ENCODE data around the gene FAIM2. TPM values are rescaled to one million over a fixed set of nuclear protein-coding genes. Genes with fewer than 3 reads are reported as not detected.
"Not testable (repeated sequence)": the region's sequence is repeated elsewhere in the genome, so short reads cannot be mapped to it uniquely, and the experiment has no call there.

FAIM2 gene
- total RNA-seq, 2 donors from 2014 or later: 1.0 to 4.9 TPM

- TF ChIP-seq, protein P1, sequence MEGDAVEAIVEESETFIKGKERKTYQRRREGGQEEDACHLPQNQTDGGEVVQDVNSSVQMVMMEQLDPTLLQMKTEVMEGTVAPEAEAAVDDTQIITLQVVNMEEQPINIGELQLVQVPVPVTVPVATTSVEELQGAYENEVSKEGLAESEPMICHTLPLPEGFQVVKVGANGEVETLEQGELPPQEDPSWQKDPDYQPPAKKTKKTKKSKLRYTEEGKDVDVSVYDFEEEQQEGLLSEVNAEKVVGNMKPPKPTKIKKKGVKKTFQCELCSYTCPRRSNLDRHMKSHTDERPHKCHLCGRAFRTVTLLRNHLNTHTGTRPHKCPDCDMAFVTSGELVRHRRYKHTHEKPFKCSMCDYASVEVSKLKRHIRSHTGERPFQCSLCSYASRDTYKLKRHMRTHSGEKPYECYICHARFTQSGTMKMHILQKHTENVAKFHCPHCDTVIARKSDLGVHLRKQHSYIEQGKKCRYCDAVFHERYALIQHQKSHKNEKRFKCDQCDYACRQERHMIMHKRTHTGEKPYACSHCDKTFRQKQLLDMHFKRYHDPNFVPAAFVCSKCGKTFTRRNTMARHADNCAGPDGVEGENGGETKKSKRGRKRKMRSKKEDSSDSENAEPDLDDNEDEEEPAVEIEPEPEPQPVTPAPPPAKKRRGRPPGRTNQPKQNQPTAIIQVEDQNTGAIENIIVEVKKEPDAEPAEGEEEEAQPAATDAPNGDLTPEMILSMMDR (IDR thresholded peaks at IDR 0.05): no peak
- no peak for TF ChIP-seq POLR2A (IDR thresholded peaks at IDR 0.05)
- DNase-seq (no peak), ATAC-seq (no peak)
- no peaks in the 10 kb centered on the region for H3K9me3 ChIP-seq
- H3K4me3 ChIP-seq: no peak overlapping the region
- no peak overlapping the region for H3K27ac ChIP-seq
- 48 to 57% methylated on average over 9 of the region's 9 CpGs for WGBS, 2 donors
- H3K27me3 ChIP-seq: no peaks in the 10 kb centered on the region
- intact Hi-C loops (cut with DNase I): no loop called here
- peaks cover 2% of the 10 kb centered on the region for H3K4me1 ChIP-seq
- H3K36me3 ChIP-seq (replicated peaks in 1 of 2; ENCODE audit: insufficient read depth in 1 of 2, low read depth in 2 of 2): no peaks in the 10 kb centered on the region
Observed at GRCh38 chr12:49882851-49883464, 20.7 kb downstream of the FAIM2 start.

DNA sequence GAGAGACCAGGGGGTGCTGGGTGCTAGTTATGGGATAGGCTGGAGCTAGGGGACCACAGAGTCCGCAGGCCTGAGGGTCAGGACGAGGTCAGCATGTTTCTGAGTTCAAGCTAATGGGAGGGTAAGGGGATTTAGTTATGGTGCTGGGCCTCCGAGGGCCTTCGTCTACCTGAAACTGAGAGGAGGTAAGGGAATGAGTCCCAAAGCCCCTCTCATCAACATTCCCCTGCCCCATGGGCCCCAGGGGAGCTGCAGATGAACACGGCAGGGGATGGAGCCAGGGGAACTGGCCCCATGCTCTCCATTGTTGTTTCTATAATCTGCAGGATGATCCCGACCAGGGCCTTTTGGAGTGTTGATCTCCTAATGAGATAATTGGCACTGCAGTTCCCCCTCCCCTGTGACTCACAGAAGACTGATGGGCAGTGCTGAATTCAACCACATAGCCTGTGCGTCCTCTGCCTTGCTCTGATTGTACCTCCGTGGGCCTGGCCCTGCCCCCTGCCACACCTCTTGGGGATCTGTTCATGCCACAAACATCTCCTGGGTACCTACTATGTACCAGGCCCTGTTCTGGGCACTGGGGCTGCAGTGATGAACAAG lies 21.4 kb downstream of the FAIM2 start:
- intact Hi-C loops (cut with DNase I): no loop called here
- H3K4me3 ChIP-seq: no peak overlapping the region
- DNase-seq (no peak), ATAC-seq (no peak)
- H3K36me3 ChIP-seq (replicated peaks in 1 of 2; ENCODE audit: insufficient read depth in 1 of 2, low read depth in 2 of 2): no peaks in the 10 kb centered on the region
- H3K27ac ChIP-seq: no peak overlapping the region
- 66 to 88% methylated on average over 8 of the region's 8 CpGs for WGBS, 2 donors
- no peak for TF ChIP-seq POLR2A (IDR thresholded peaks at IDR 0.05)
- TF ChIP-seq, protein P1 (IDR thresholded peaks at IDR 0.05): no peak
- no peaks in the 10 kb centered on the region for H3K4me1 ChIP-seq
- no peaks in the 10 kb centered on the region for H3K9me3 ChIP-seq
- H3K27me3 ChIP-seq: no peaks in the 10 kb centered on the region

GRCh38 chr12:49881415-49882247 lies 22.1 kb downstream of the FAIM2 start:
- 71 to 81% methylated on average over 9 to 16 of the region's 16 CpGs for WGBS, 2 donors
- TF ChIP-seq POLR2A (IDR thresholded peaks at IDR 0.05): no peak
- TF ChIP-seq, protein P1 (IDR thresholded peaks at IDR 0.05): no peak
- Histone ChIP-seq H3K4me3 (no peak overlapping the region), H3K27ac (no peak overlapping the region), H3K4me1 (no peaks in the 10 kb centered on the region), H3K9me3 (no peaks in the 10 kb centered on the region), H3K27me3 (no peaks in the 10 kb centered on the region), H3K36me3 (replicated peaks in 1 of 2; ENCODE audit: insufficient read depth in 1 of 2, low read depth in 2 of 2) (no peaks in the 10 kb centered on the region)
- no peak for DNase-seq
- intact Hi-C loops (cut with DNase I): no loop called here
- ATAC-seq: no peak

GRCh38 chr12:49880756-49881414 lies 22.8 kb downstream of the FAIM2 start:
- no peaks in the 10 kb centered on the region for H3K4me1 ChIP-seq
- no peak for ATAC-seq
- no peak overlapping the region for H3K4me3 ChIP-seq
- H3K27ac ChIP-seq: no peak overlapping the region
- intact Hi-C loops (cut with DNase I): no loop called here
- WGBS, 2 donors: 68 to 87% methylated on average over 5 of the region's 5 CpGs
- no peaks in the 10 kb centered on the region for H3K9me3 ChIP-seq
- no peaks in the 10 kb centered on the region for H3K27me3 ChIP-seq
- DNase-seq: no peak
- H3K36me3 ChIP-seq (replicated peaks in 1 of 2; ENCODE audit: insufficient read depth in 1 of 2, low read depth in 2 of 2): no peaks in the 10 kb centered on the region
- no peak for TF ChIP-seq POLR2A (IDR thresholded peaks at IDR 0.05)
- TF ChIP-seq, protein P1 (IDR thresholded peaks at IDR 0.05): no peak

GRCh38 chr12:49879065-49879464 lies 24.6 kb downstream of the FAIM2 start:
- H3K27me3 ChIP-seq; intact Hi-C loops (cut with DNase I); H3K9me3 ChIP-seq; H3K36me3 ChIP-seq (replicated peaks in 1 of 2; ENCODE audit: insufficient read depth in 1 of 2, low read depth in 2 of 2); DNase-seq; H3K4me3 ChIP-seq; ATAC-seq; H3K27ac ChIP-seq; H3K4me1 ChIP-seq: not testable (repeated sequence)
- 67 to 77% methylated on average over 2 of the region's 2 CpGs for WGBS, 2 donors
